HG03439 (cell line): ENCODE measurements around the gene PPIF.

Experiments
- ATAC-seq: cut with Tn5 transposase; IDR thresholded peaks from one replicate; pipeline ENCODE4 v1.9.1; 2021; ENCODE audit warnings: mild to moderate bottlenecking, moderate library complexity; ENCODE audit not compliant: unreplicated experiment

PPIF gene

DNA sequence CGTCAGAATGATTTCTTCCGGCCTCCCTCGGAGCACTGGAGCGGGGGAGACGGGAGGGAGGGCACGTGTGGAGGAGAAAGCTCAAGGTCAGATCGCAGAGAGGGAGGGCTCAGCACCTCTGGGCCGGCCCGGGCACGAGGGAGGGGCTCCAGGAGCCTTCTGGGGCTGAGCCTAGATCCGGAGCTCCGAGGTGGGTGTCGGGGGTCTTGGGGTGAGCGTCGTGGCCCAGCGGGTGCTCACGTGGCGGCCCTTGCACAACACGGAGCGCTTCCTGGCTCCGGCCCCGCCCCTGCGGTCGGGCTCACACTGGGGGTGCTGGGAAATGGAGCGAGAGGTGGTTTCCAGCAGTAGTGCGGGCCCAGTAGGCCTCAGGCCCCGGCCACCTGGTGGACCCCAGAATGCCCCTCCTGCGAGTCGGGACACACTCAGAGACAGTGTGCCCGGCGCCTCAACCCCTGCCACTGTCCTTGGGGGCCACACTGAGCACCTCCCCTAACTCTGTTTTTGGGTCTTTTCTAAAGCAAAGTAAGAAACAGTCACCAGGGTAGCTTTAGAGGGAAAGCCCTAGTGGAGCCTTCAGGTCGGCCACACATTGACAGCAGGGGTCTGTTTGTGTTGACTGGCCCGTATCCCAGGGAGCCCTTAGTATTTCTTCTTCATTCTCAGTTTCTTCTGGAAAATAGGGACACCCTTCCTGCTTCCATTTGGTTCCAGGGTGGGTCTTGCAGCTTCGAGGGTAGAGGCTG, 798 bp downstream of the PPIF start:
- peak; percentile 73 for ATAC-seq

DNA sequence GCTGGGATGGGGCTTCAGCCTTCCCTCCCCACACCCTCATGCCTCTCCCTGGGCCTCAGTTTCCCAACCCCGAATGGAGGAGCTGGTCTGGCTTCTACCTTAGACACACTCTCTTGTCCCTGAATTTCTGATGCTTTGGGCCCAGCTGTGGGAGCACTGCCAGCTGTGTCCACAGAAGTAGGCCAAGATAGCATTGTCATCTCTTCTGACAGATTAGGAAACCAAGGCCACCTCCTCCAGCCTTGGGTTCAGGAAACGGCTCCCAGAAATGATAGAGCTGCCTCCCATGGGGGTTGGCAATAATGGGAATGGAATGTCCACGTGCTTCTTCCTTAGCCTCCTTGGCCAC, 1.3 kb downstream of the PPIF start:
- no peak for ATAC-seq

DNA sequence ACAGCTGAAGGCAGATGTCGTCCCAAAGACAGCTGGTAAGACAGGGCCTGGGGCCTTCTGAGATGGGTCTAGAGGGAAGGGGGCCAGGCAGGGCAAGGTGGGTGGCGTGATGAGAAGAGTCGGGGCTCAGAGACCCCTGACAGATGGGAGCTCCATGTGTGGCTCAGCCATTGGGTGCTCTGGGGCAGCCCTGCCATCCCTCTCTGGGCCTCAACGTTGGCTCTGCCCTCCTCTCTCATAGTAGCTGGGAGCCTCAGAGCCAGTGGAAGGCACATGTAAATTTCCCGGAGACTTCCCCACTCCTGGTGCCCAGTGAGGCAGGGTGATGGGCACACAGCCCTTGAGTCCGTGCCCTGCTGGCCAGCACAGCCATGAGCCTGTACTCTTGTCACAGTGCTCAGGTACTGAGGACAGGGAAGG, 1.8 kb downstream of the PPIF start:
- no peak for ATAC-seq

DNA sequence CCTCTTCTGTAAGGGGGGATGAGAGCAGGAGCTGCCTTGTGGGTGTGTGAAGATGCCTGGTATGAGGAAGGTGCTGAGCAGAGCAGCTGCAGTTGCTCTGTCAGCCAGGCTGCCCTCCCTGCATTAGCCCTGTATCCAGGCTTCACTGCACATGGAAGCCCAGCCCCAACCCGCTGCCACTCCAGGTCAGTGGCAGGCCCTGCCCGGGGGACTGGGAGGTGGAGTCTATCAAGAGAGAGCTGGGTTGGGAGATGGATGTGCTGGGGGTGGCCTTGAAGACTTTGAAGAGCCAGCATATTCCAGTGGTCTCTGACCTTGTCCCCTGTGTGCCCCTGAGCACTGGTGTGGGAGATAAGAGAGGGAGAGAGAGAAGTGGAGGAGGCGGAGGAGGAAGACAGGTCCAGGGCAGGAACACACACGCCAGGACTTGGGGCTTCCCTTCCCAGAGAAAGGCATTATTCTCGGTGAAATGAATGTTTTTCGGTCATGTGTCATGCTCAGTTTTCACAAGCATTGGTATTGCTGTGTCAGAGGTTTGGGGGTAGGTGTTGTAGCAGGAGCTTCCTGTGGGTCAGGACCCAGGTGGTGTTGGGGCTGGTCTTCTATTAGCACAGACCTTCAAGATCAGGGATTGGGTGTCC, 2.6 kb downstream of the PPIF start:
- ATAC-seq = no peak

DNA sequence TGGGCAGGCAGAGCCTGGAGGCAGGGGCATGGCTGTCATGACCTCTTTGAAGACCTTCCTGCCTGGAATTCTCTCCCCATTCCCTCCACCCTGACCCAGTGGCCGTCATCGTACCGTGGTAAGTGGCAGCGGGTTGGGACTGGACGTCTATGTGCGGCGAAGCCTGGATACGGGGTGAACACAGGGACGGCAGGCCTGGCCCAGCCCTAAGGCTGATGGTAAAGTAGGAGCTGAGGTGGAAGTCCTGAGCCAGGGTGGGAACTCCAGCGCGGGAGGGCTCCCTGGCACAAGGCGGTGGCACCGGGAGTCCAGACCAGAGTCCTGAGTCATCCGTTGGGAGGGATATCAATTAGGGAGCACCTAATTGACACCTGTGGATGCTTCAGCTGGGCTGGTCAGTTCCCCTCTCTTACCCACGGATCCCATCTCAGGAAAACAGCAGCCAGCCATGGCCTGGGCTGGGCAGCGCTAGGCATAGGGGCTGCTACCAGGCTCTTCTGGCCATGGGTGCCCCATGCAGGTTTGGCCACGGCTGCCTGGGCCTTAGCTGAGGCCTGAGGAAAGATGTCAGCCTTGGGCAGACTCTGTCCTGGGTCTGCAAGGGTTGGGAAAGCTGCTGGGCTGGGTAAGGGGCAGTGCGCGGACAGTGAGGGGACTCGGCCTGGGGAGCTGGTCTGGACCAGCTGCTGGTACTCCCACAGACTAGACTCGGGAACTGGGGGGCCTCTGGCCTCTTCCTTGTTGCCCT, 3.3 kb downstream of the PPIF start:
- no peak for ATAC-seq

DNA sequence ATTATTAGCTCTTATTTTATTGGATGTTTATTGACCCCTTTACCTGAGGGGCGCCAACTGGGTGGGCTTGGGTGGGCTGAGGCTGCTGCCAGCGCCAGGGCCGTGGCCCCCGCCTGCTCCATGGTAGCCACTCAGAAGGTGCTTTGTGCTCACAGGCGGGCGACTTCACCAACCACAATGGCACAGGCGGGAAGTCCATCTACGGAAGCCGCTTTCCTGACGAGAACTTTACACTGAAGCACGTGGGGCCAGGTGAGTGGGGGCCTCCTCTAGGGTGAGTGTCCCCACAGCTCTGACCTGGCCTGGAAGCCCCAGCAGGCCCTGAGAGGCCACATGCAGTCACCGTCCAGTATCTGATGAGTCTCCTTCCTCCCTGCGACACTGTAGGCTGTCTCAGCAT, 4.1 kb downstream of the PPIF start:
- no peak for ATAC-seq

DNA sequence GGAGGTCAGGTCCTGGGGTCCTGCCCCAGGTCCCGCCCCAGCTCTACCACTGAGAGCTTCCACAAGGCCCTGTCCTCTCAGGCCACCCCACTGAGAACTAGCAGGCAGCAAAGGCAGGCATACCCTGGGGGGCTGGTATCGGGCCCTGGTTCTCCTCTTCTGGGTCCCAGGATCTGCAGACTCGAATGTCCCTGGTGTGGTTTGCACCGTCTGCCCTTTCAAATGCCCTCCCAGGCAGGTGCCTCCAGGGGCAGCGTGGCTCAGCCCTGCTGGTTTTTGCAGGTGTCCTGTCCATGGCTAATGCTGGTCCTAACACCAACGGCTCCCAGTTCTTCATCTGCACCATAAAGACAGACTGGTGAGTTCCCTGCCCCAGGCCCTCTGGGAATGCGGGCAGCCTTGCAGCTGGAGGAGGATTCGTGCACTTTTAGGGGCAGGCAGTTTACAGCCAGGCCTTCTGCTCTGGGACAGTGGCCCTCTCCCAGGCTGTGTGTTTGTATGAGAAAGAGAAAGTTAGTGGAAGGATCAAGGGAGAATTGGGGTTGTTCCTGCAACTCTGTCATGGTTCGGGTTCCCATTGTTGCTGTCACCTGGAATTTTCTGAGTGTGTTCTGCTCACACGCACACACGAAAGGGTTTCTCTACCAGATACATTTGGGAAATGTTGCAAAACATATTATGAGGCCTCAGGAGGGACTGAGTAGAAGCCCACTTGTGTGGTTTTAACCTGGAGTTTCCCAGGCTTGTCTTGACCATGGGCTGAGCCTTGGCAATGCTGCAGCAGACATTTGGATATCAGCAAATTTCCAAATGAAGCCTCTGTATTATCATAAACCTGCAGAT, 5.0 kb downstream of the PPIF start:
- no peak for ATAC-seq

DNA sequence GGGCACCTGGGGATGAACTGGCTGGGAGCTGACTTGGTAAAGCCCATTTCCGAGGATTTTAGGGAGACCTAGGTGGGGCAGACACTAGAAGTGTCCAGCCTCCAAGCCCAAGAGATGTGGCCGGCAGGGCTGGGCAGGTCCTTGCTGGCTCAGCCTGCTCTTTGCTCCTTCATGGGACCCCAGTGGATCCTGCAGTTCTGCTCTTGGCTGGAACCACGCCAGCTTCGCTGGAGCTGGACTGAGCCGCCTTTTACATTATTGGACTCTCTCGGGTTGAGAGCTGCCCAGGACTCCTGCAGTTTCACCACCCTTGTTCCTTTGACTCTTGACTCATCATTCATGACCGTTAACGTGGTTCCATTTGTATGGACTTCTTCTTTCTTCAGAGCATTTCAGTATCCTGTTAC, 5.7 kb downstream of the PPIF start:
- ATAC-seq = no peak

DNA sequence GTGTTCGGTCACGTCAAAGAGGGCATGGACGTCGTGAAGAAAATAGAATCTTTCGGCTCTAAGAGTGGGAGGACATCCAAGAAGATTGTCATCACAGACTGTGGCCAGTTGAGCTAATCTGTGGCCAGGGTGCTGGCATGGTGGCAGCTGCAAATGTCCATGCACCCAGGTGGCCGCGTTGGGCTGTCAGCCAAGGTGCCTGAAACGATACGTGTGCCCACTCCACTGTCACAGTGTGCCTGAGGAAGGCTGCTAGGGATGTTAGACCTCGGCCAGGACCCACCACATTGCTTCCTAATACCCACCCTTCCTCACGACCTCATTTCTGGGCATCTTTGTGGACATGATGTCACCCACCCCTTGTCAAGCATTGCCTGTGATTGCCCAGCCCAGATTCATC, 6.5 kb downstream of the PPIF start:
- ATAC-seq = no peak

DNA sequence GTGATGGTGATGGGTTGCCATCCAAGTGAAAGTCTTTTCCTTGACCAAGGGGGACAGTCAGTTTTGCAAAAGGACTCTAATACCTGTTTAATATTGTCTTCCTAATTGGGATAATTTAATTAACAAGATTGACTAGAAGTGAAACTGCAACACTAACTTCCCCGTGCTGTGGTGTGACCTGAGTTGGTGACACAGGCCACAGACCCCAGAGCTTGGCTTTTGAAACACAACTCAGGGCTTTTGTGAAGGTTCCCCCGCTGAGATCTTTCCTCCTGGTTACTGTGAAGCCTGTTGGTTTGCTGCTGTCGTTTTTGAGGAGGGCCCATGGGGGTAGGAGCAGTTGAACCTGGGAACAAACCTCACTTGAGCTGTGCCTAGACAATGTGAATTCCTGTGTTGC, 6.9 kb downstream of the PPIF start:
- ATAC-seq = no peak

DNA sequence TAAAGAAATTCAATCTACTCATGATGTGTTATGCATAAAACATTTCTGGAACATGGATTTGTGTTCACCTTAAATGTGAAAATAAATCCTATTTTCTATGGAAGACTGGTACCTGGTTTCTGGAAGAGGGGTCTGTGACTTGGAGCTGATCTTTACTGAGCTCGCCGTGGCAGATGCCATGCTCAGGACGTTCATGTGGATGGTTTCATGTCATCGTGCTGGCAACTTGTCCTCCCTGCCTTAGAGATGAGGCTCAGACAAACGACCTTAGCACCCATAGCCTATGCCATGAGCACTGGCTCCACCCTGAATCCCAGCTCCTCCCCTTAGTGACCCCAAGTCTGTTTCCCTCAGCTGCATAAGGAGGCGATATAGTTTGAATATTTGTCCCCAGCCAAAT, 7.3 kb downstream of the PPIF start:
- ATAC-seq = no peak

DNA sequence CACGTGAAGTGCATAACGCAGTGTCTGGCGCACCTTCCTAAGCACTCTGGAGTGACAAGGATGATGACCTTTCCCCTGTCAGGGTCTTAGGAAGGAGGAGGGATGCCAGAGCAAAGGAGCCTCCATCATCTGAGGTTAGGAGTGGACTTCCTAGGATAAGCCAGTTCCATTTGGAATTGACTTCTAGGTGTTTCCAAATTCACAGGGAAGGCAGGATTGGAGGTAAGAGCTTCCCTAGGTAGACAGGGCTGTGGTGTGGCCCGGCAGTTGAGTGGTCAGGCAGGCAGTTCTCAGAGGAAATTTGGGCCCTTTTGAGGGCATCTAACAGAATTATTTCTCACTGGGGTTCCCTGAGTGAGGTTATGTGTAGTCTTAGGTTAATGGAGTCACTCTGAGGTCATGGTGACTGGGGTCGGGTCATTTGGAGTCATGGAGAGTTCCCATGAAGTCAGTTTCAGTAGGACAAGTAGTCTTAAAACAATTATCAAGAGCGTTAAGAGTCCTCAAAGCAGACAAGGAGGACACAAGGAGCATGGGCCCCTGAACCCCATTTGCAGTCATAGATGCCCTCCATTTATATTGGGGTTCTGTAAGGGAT, 8.2 kb downstream of the PPIF start:
- ATAC-seq = no peak

DNA sequence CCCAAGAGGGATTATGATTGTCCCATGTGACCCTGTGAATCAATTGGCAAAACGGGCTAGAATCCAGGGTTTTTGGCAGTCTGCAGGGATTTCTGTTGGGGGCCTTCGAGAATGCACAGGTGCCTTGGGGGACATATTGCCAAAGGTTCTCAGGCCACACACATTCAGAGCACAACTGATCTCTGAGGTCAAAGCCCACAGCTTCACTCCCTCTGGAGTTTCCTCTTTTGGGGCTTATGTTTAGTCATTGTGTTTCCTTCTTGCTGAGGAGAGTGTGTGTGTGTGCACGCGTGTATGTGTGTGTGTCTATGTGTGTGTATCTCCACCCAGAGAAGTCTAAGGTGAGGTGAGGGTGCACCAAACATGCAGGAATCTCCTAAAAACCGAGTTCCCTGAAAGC, 8.8 kb downstream of the PPIF start:
- no peak for ATAC-seq

DNA sequence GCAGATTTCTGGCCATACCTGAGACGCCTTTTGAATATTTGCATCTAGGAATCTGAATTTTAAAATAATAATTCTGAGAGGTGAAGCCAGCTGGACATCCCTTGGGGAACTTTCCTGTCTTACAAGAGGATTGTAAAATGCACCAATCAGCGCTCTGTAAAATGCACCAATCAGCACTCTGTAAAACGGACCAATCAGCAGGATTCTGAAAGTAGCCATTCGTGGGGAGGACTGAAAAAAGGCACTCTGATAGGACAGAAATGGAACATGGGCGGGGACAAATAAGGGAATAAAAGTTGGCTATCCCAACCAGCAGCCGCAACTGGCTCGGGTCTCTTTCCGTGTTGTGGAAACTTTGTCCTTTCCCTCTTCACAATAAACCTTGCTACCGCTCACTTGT, 9.9 kb downstream of the PPIF start:
- ATAC-seq = no peak

DNA sequence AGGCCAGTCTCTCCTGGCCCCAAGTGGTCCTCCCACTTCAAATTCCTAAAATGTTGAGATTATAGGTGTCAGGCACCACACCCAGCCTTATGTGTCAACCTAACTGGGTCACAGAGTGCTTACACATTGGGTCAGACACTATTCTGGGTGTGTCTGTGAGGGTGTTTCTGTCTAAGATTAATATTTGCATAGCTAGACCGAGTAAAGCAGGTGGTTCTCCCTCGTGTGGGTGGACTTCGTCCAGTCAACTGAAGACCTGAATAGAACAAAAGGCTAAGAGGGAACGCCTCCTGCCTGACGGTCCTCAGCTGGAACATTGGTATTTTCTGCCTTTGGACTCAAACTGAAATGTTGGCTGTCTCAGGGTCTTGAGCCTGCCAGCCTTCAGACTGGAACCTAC, 11.5 kb downstream of the PPIF start:
- ATAC-seq = peak; percentile 78

DNA sequence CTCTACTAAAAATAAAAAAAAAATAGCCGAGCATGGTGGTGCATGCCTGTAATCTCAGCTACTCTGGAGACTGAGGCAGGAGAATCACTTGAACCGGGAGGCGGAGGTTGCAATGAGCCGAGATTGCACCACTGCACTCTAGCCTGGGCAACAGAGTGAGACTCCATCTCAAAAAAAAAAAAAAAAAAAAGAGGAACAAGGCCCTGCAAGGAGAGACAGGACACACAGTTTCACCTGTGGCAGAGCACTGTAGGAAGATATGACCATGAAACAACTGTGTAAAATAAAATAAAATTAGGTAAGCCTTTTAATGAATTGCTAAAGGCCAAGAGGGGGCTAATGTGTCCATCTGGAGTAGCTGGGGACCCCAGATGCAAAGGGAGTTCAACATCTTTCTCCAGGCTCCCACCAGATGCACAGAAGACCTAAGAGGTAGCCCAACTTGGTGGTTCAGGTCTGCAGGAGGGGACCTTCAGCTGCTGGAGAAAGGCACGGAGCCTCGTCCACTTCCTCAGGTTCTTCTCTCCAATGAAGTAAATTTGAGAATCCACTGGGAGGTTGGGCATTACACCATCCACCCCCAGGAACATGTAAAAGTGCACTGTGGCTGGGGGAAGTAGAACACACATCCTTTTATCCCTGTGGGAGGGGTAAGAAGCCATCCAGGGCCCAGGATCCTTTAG, 12.7 kb downstream of the PPIF start:
- no peak for ATAC-seq

DNA sequence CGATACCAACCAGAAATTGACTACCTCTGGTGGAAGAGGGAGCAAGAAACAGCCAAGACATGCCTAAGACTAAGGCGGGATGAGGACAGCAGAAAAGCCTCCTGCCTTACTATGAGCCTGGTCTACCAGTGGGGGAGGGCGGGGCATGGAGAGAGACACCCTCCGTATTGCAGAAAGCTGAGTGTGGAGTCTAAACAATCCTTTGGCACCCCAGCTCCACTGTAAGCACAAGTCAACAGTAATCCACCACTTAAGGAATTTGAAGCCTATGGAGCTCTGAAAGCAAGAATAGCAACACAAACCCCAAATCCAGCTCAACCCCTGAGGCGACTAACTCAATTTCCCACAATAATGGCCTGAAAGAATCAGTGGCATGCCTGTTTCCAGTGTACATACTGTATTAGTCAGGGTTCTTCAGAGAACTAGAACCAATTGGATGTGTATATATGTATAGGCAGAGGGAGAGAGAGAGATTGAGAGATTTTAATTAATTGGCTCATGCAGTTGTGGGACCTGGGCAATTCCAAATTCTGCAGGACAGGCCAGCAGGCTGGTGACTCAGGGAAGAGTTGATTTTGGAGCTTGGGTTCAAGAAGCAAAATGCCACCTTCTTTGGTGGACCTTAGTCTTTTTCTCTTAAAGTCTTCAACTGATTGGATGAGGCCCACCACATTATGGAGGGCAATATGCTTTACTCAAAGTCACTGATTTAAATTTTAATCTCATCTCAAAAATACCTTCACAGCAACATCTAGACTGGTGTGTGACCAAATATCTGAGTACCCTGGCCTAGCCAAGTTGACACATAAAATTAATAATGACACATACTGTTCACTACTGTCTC, 13.5 kb downstream of the PPIF start:
- ATAC-seq = no peak

DNA sequence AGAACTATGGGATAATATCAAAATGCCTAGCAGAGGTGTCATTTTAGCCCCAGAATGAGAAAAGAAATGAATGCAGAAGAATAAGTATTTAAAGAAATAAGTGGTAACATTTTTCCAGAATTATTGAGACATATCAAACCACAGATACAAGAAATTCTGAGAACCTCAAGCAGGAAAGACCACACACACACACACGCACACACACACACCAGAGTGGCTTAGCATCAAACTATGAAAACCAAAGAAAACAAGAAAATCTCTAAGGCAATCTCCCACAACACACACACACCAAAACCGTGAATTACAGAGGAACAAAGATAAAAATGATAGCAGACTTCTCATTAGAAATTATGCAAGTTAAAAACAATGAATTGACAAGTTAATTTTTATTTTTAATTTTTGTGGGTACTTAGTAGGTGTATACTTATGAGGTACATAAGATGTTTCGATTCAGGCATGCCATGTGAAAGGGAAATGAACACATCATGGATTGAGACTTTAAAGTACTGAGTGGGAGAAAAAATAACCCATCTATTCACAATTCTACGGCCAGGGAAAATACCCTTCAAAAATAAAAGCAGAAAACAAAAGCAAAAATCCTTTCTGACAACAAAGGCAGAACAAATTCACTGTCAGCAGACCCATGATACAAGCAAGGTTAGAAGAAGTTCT, 14.6 kb downstream of the PPIF start:
- ATAC-seq = no peak
